CD1c-positive myeloid dendritic cell (primary cell): ENCODE results near the gene GSTM4.
"Not testable (repeated sequence)": the region's sequence is repeated elsewhere in the genome, so short reads cannot be mapped to it uniquely, and the experiment has no call there.

ENCODE experiments used
- DNase-seq: peaks from one replicate; pipeline ENCODE4 v3.0.0-alpha.2; 2016; ENCODE audit errors: extremely low spot score

Gene GSTM4

DNA sequence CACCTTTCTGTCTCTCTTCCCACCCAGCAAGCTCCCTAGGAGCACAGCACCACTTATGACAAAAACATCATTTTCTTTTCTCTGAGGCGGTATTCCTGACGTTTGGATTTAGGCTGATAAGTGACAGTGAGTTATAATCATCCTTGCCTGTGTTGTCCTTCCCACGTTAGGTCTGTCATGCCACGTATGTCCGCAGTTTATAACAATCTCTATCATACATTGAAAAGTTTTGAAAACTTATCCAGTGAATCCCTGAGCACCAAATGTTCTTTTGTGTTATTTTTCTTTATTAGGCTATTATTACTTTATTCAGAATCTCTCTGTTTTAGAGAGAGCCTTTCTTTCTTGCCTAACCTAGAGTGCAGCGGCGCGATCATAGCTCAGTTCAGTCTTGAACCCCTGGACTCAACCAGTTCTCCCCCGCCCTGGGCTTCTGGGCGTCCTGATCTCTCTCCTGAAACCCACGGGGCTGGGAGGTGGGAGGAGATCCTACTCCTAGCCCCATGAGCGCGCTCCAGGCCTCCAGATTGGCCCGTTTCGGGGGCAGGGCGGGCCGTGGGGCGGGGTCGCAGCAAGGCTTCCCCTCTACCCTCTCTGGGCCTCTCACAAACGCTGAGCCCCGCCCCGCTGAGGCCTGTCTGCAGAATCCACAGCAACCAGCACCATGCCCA lies 11.7 kb downstream of the GSTM4 start, which contains the start of gene GSTM2:
Gene GSTM2, plus strand, starts transcription at position 606 of the 671 bp plus-strand sequence. Its CDS starts 59 bp downstream, at position 665.
- peak; percentile 74 for DNase-seq

DNA sequence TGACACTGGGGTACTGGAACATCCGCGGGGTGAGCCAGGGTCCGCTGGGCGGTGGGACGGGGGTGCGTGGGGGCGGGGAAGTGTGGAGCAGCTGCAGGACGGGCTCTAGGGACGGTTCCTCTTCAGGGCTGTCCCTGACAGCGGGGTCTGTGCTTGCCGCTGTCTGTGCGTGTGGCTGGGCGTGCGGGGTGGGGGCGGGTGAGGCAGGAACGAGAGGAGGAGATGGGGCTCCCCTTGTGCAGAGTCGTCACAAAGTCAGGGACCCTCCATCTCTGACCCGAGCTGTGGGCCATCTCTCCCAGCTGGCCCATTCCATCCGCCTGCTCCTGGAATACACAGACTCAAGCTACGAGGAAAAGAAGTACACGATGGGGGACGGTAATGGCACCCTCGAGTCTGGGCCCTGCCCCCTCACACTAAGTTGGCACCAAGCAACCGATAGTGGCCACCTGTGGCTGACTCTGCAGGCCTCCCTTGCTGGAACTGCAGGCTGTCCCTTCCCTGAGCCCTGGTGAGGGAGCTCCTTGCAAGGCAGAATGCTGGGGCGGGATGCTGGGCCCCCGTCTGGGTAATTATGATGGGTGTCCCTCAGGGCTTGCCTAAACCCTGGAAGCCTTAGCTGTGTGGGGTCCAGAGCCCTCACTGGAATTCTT lies 12.3 kb downstream of the GSTM4 start:
- no peak for DNase-seq

GRCh38 chr1:109669246-109669948 lies 13.5 kb downstream of the GSTM4 start:
- no peak for DNase-seq

GRCh38 chr1:109669949-109670302 lies 14.0 kb downstream of the GSTM4 start:
- not testable (repeated sequence) for DNase-seq

DNA sequence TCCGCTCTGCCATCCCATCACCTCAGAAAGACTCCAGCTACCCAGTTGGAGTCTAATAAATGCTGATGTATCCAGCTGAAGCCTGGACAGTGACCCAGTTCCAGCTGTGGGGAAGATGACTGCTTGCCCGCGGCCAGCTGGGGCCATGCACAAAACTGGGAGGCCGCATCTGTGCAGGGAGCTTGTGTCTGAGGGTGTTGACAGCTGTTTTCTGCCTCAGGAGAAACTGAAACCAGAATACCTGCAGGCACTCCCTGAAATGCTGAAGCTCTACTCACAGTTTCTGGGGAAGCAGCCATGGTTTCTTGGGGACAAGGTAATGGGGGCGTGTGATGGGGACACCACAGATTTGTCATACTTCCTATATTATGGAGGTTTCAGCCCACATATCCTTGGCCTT lies 15.2 kb downstream of the GSTM4 start:
- no peak for DNase-seq

GRCh38 chr1:109673861-109674260 lies 18.0 kb downstream of the GSTM4 start:
- not testable (repeated sequence) for DNase-seq

DNA sequence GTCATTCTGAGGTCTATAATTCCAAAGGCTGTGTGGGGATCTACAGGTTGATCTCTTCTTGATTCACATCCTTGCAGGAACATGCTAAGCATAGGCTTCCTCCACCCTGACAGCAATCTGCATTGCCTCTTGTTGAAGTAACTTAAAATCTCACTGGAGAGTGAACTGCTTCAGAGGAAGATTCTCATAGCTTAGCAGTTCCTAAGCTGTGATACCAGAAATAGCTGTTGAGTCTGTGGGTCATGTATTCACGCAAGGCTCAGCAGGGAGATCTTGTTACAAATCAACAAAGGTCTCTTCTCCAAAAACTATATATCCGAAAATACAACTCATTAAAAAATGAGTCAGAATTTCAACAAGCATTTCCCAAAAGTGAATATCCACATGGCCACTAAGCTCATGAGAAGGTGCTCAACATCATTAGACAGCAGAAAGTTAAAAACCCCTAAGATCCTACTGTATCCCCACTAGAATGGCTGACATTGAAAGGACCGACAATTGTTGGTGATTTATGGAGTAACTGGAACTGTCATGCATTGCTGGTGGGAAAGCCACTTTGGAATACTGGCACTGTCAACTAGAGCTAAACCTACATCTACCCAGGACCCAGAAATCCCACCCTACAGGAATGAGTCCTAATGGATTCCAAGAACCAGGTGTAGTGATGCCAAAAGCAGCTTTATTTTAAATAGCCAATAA lies 20.9 kb downstream of the GSTM4 start:
- DNase-seq: not testable (repeated sequence)

DNA sequence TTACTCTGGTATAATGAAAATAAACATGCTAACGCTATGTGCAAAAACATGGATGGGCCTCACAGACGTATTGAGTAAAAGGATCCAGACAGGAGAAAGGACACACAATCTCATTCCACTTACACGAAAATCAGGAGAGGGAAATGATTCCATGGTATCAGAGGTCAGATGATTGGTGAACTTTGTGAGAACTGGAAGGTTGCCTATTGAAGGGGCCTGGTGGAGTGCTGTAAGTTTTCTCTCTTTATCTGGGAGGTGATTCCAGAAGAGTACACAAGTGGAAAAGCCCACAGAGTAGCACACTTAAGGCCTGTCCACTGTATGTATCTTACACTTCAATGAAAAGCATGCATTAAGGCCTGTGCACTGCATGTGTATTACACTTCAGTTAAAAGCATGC lies 21.6 kb downstream of the GSTM4 start:
- DNase-seq: no peak

- DNase-seq: not testable (repeated sequence)
Measured at GRCh38 chr1:109678637-109679036, 22.7 kb downstream of the GSTM4 start.

DNA sequence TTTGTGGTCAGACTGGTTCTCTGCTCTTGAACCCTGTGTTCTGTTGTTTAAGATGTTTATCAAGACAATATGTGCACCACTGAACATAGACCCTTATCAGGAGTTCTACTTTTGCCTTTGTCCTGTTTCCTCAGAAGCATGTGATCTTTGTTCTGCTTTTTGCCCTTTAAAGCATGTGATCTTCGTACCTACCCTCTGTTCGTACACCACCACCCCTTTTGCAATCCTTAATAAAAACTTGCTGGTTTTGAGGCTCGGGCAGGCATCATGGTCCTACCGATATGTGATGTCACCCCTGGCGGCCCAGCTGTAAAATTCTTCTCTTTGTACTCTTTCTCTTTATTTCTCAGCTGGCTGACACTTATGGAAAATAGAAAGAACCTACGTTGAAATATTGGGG lies 28.9 kb downstream of the GSTM4 start:
- peak; percentile 29 for DNase-seq

DNA sequence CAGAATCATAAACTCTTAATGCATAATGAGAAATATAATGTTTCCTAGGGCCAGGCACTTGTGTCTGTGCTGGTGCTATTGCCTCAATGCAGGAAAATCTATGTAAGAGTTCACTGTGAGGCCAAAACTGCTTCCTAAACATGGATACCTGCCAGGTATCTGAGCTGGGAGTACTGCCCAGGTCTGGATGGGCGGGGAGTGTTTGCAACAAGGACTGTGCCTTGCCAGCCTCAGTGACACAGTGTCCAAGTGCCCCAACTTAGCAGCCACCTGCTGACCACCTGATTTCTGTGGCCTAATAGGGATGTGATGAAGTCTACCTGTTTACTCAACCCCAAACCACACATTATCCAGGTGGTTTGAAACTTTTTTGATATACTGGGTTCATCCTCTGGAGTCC lies 29.5 kb downstream of the GSTM4 start:
- not testable (repeated sequence) for DNase-seq

- DNase-seq: not testable (repeated sequence)
Measured at GRCh38 chr1:109685890-109686289, 30.0 kb downstream of the GSTM4 start.

- not testable (repeated sequence) for DNase-seq
Measured at GRCh38 chr1:109687109-109687508, 31.2 kb downstream of the GSTM4 start.

DNA sequence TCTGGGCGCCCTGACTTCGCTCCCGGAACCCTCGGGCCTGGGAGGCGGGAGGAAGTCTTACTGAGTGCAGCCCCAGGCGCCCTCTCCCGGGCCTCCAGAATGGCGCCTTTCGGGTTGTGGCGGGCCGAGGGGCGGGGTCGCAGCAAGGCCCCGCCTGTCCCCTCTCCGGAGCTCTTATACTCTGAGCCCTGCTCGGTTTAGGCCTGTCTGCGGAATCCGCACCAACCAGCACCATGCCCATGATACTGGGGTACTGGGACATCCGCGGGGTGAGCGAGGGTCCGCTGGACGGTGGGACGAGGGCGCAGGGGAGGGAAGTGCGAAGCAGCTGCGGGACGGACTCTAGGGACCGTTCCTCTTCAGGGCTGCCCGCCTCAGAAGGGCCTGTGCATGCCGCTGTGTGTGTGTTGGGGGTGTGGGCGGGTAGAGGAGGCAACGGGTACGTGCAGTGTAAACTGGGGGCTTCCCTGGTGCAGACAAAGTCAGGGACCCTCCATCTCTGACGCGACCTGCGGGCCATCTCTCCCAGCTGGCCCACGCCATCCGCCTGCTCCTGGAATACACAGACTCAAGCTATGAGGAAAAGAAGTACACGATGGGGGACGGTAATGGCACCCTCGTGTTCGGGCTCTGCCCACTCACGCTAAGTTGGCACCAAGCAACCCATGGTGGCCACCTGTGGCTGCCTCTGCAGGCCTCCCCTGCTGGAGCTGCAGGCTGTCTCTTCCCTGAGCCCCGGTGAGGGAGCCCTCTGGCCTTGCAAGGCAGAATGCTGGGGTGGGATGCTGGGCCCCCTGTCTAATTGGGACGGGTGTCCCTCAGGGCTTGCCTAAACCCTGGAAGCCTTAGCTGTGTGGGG lies 32.0 kb downstream of the GSTM4 start, which contains the start of gene GSTM1:
Gene GSTM1, plus strand, starts transcription at position 177 of the 859 bp plus-strand sequence. Its CDS starts 57 bp downstream, at position 234.
- peak; percentile 77 for DNase-seq

DNA sequence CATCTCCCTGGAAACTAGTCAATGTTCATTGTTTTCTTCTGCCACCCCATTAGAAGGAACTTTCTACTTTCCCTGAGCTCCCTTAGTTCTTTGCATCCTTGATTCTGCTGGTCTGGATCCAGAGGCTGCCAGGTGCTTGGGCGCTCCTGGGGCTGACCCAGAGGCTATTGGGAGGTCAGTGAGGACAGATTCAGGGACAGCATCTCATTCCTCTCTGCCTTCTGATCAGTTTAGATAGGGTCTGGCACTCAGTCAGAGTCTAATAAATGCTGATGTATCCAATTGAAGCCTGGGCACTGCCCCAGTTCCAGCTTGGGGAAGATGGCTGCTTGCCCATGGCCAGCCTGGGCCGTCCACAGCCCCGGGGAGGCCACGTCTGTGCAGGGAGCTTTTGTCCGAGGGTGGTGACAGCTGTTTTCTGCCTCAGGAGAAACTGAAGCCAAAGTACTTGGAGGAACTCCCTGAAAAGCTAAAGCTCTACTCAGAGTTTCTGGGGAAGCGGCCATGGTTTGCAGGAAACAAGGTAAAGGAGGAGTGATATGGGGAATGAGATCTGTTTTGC lies 34.0 kb downstream of the GSTM4 start:
- no peak for DNase-seq

- DNase-seq: no peak
Measured at GRCh38 chr1:109691759-109692158, 35.9 kb downstream of the GSTM4 start.

- DNase-seq: not testable (repeated sequence)
Measured at GRCh38 chr1:109694400-109694799, 38.5 kb downstream of the GSTM4 start.

GRCh38 chr1:109695138-109695537 lies 39.2 kb downstream of the GSTM4 start:
- DNase-seq: not testable (repeated sequence)

GRCh38 chr1:109697066-109697465 lies 41.2 kb downstream of the GSTM4 start:
- no peak for DNase-seq

GRCh38 chr1:109697861-109698260 lies 42.0 kb downstream of the GSTM4 start:
- DNase-seq: not testable (repeated sequence)

- not testable (repeated sequence) for DNase-seq
Measured at GRCh38 chr1:109702940-109703339, 47.0 kb downstream of the GSTM4 start.
